ENCODE measurements around the gene CHST11.
"Not testable (repeated sequence)": the region's sequence is repeated elsewhere in the genome, so short reads cannot be mapped to it uniquely, and the experiment has no call there.

CHST11 gene

GRCh38 chr12:104566244-104566993, 109.7 kb downstream of the CHST11 start:
- no peak for DNase-seq (ENCODE audit: low read depth)

DNA sequence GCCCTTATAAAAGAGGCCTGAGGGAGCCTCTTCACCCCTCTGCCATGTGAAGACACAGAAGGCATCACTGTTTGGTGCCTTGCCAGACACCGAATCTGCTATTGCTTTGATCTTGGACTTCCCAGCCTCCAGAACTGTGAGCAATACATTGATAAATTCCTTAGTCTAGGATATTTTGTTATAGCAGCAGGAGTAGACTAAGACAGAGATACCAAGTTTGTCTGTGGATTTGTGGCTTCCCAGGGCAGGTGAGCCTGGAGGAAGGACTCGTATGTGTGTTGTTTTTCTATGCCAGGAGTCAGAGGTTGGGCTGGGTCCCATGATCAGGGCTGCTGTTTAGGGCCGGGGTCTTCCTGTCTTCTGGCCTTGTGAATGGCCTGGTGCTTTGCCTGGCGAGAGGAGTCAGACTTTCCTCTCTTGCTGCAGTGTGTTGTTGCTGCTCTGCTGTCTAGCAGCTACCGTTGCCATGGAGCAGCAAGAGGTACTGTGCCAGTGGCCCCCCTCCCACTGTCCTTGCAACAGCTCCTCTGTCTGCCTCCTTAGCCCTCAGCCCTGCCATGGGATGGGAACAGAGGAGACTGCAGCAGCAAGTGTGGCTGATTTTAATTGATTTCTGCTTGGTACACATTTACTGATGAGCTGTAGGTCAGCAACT, 111.2 kb downstream of the CHST11 start:
- DNase-seq (ENCODE audit: low read depth), result no peak

DNA sequence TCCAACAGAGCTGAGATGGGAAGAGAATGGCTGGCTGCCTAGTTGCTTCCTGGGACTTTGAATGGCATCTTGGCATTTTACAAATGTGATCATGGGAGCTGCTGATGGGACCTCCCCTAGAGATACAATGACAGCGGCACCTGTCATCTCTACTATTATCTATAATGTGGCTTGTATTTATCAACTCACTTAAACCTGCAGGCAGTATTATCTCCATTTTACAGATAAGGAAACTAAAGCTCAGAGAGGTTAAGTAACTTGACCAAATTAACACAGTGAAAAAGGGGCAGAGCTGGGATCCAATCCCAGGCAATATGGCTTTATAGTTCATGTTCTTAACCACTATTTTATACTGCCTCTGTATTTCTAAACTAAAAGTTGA, 111.7 kb downstream of the CHST11 start:
- DNase-seq (ENCODE audit: low read depth), result no peak

- no peak for DNase-seq (ENCODE audit: low read depth)
These were observed 112.2 kb downstream of the CHST11 start for GRCh38 chr12:104568935-104569334.

DNA sequence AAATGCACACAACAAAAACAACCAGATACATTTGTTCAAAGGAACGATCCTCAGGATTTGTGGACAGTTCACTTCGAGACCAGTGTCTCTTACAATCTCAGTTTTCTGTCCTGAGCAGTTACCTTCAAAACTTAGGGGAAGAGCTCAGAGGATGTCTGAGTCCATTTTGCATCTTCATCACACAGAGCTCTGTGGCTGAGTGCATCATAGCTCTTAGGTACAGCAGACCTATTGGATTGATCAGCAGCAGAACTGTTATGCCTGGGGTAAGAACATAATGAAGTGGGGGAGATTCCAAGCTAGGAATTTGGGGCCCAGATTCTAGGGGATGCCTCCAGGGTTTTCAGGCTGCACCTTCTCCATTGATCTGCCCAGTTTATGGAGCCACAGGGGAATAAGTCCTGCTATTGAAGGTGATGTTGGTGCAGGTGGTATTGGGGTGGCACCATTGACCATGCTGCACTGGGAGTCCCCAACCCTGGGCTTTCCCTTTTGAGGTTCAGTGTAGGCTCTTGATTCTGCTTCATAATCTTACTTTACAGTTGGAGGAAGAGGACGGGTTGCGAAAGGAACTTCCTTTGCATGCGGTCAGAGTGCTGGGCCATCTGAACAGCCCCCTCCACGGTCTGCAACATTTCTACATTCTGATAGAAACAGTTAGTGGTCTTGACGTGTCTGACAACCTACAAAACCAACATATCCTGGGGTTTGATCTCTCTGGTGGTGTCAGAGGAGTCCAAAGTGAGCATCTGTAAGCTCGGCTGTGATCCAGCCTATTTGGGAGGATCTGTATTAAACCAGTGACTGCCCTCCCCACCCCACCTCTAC, 112.8 kb downstream of the CHST11 start:
- peak; percentile 19 for DNase-seq (ENCODE audit: low read depth)

GRCh38 chr12:104570174-104570907, 113.6 kb downstream of the CHST11 start:
- DNase-seq (ENCODE audit: low read depth), result no peak

DNA sequence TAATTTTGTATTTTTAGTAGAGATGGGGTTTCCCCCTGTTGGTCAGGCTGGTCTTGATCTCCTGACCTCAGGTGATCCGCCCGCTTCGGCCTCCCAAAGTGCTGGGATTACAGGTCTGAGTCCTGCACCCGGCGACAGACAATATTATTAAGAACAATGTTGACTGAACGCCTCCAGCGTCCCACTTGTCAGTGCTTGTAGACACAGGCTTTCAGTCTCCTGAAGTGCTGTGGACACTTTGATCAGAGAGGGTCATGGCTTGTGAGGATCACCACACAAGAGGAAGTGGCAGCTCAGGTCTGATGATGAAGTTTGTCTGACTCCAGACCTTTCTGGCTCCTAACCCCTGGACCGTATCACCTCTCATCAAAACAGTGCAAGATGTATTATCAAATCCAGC, 114.6 kb downstream of the CHST11 start:
- DNase-seq (ENCODE audit: low read depth), result no peak

- not testable (repeated sequence) for DNase-seq (ENCODE audit: low read depth)
These were observed 117.6 kb downstream of the CHST11 start for GRCh38 chr12:104574353-104574752.

GRCh38 chr12:104574758-104575157, 118.0 kb downstream of the CHST11 start:
- DNase-seq (ENCODE audit: low read depth), result not testable (repeated sequence)

- no peak for DNase-seq (ENCODE audit: low read depth)
These were observed 118.9 kb downstream of the CHST11 start for GRCh38 chr12:104575442-104576186.

DNA sequence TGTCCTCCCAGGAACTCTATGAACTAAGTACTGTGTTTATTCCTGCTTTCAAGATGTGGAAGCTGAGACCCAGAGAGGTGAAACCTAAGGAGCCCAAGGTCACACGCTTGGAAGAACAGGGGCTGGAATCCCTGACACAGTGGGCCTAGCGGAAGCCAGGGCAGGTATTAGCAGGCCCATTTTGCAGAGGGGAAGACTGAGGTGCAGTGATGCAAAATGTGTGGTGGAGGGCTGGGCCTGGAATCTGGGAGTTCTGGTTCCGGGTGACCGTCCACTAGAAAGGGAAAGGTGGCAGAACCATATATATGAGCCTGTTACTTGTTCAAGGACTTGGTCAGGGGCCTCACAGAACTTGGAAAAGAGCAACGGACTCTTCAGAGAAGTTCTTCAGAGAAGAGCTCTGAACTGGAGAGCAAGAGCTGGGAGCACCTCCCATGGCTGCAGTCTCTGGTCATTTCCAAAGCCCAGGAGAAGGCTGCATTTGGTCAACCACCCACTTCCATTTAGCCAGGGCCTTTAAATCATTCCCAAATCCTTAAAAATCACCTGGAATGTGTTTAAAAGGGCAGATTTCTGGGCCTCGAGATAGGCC, 119.5 kb downstream of the CHST11 start:
- DNase-seq (ENCODE audit: low read depth), result no peak

- no peak for DNase-seq (ENCODE audit: low read depth)
These were observed 120.3 kb downstream of the CHST11 start for GRCh38 chr12:104576980-104577580.

- no peak for DNase-seq (ENCODE audit: low read depth)
These were observed 120.8 kb downstream of the CHST11 start for GRCh38 chr12:104577581-104577981.

- no peak for DNase-seq (ENCODE audit: low read depth)
These were observed 121.7 kb downstream of the CHST11 start for GRCh38 chr12:104578453-104578852.

- no peak for DNase-seq (ENCODE audit: low read depth)
These were observed 123.2 kb downstream of the CHST11 start for GRCh38 chr12:104579718-104580495.

- no peak for DNase-seq (ENCODE audit: low read depth)
These were observed 124.3 kb downstream of the CHST11 start for GRCh38 chr12:104581005-104581570.

GRCh38 chr12:104582739-104583138, 126.0 kb downstream of the CHST11 start:
- no peak for DNase-seq (ENCODE audit: low read depth)

DNA sequence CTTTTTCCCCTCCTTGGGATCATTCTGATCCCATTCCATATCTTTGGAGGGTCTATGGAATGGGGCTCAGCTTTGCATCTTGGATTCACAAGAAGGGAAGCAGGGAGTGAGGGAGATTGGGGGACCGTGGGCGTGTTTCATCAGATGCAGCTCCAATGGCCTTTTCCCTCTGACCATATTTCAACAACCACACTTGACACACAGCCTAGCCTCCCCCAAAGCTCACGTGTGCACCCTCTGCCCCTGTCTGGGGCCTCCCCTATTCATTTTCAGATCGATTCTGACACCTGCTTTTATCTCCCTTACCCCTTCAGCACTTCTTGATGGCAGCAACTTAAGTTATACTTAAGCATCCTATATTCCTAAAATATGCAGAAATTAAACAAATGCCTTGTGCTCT, 126.6 kb downstream of the CHST11 start:
- DNase-seq (ENCODE audit: low read depth), result no peak

DNA sequence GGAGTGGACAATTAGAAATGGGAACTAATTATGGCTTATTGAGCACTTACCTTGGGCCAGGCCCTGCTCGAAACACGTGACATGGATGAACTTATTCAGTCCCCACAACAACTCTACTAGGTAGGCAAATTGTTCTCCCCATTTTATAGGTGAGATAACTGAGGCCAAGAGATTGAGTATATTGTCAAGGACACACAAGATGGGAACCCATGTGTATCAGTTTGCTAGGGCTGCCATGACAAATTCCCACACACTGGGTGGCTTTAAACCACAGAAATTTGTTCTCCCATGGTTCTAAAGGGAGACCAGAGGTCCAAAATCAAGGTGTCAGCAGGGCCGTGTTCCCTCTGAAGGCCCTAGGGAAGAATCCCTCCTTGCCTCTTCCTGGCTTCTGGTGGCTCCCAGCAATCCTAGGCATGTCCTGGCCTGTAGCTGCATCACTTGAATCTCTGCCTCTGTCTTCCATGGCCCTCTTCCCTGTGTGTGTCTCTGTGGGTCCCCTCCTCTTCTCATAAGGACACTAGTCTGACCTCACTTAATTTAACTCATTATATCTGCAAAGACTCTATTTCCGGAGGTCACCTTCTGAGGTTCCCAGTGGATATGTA, 128.8 kb downstream of the CHST11 start:
- DNase-seq (ENCODE audit: low read depth), result no peak
